Measurements from ENCODE around the gene CLCN6.

- TF ChIP-seq, protein P1, sequence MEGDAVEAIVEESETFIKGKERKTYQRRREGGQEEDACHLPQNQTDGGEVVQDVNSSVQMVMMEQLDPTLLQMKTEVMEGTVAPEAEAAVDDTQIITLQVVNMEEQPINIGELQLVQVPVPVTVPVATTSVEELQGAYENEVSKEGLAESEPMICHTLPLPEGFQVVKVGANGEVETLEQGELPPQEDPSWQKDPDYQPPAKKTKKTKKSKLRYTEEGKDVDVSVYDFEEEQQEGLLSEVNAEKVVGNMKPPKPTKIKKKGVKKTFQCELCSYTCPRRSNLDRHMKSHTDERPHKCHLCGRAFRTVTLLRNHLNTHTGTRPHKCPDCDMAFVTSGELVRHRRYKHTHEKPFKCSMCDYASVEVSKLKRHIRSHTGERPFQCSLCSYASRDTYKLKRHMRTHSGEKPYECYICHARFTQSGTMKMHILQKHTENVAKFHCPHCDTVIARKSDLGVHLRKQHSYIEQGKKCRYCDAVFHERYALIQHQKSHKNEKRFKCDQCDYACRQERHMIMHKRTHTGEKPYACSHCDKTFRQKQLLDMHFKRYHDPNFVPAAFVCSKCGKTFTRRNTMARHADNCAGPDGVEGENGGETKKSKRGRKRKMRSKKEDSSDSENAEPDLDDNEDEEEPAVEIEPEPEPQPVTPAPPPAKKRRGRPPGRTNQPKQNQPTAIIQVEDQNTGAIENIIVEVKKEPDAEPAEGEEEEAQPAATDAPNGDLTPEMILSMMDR (IDR thresholded peaks at IDR 0.05): no peak
- no peak for TF ChIP-seq EZH2 (IDR thresholded peaks at IDR 0.05; ENCODE audit: borderline replicate concordance, insufficient read depth, low read depth, low read length, poor library complexity, severe bottlenecking)
Measured at GRCh38 chr1:11860587-11860986, 54.6 kb downstream of the CLCN6 start.

Measured in B cell (primary cell).